ENCODE results near the gene EPS8L3.

The EPS8L3 gene

GRCh38 chr1:109783436-109783835 is 19.7 kb upstream of the EPS8L3 start:
- Mint-ChIP-seq H3K27ac (no peak overlapping the region), H3K4me1 (peaks cover 70% of the 10 kb centered on the region), H3K36me3 (ENCODE audit: low read depth) (no peaks in the 10 kb centered on the region), H3K27me3 (ENCODE audit: low read depth, poor library complexity) (peaks cover 13% of the 10 kb centered on the region), H3K9me3 (peaks cover 8% of the 10 kb centered on the region), H3K4me3 (peak overlapping the region; percentile 16)
- DNase-seq: peak; percentile 59
- no peak for TF ChIP-seq CTCF (IDR thresholded peaks at IDR 0.05)

- H3K27me3 Mint-ChIP-seq (ENCODE audit: low read depth, poor library complexity): peaks cover 13% of the 10 kb centered on the region
- H3K36me3 Mint-ChIP-seq (ENCODE audit: low read depth): no peaks in the 10 kb centered on the region
- no peak for TF ChIP-seq CTCF (IDR thresholded peaks at IDR 0.05)
- peak overlapping the region; percentile 16 for H3K4me3 Mint-ChIP-seq
- no peak overlapping the region for H3K27ac Mint-ChIP-seq
- DNase-seq: no peak
- H3K4me1 Mint-ChIP-seq: peaks cover 68% of the 10 kb centered on the region
- peaks cover 8% of the 10 kb centered on the region for H3K9me3 Mint-ChIP-seq
These were observed 19.2 kb upstream of the EPS8L3 start for GRCh38 chr1:109782927-109783326.

- H3K36me3 Mint-ChIP-seq (ENCODE audit: low read depth): no peaks in the 10 kb centered on the region
- H3K4me3 Mint-ChIP-seq: no peak overlapping the region
- no peak overlapping the region for H3K27ac Mint-ChIP-seq
- H3K27me3 Mint-ChIP-seq (ENCODE audit: low read depth, poor library complexity): peaks cover 14% of the 10 kb centered on the region
- H3K9me3 Mint-ChIP-seq: peaks cover 8% of the 10 kb centered on the region
- peaks cover 68% of the 10 kb centered on the region for H3K4me1 Mint-ChIP-seq
- no peak for TF ChIP-seq CTCF (IDR thresholded peaks at IDR 0.05)
- no peak for DNase-seq
These were observed 18.8 kb upstream of the EPS8L3 start for GRCh38 chr1:109782514-109782913.

GRCh38 chr1:109781806-109782205 is 18.1 kb upstream of the EPS8L3 start:
- Mint-ChIP-seq H3K4me3 (no peak overlapping the region), H3K9me3 (peaks cover 8% of the 10 kb centered on the region), H3K27ac (no peak overlapping the region), H3K36me3 (ENCODE audit: low read depth) (no peaks in the 10 kb centered on the region), H3K4me1 (peaks cover 68% of the 10 kb centered on the region), H3K27me3 (ENCODE audit: low read depth, poor library complexity) (peaks cover 18% of the 10 kb centered on the region)
- no peak for TF ChIP-seq CTCF (IDR thresholded peaks at IDR 0.05)
- DNase-seq: no peak

GRCh38 chr1:109780982-109781381 is 17.3 kb upstream of the EPS8L3 start:
- Mint-ChIP-seq H3K4me1 (peaks cover 60% of the 10 kb centered on the region), H3K36me3 (ENCODE audit: low read depth) (no peaks in the 10 kb centered on the region), H3K27ac (no peak overlapping the region), H3K4me3 (no peak overlapping the region), H3K9me3 (peaks cover 8% of the 10 kb centered on the region), H3K27me3 (ENCODE audit: low read depth, poor library complexity) (peaks cover 25% of the 10 kb centered on the region)
- DNase-seq: no peak
- TF ChIP-seq CTCF (IDR thresholded peaks at IDR 0.05): no peak

- no peak overlapping the region for H3K4me3 Mint-ChIP-seq
- H3K4me1 Mint-ChIP-seq: peaks cover 40% of the 10 kb centered on the region
- no peaks in the 10 kb centered on the region for H3K36me3 Mint-ChIP-seq (ENCODE audit: low read depth)
These were observed 14.4 kb upstream of the EPS8L3 start for GRCh38 chr1:109777980-109778625.

More at GRCh38 chr1:109777980-109778625, 14.4 kb upstream of the EPS8L3 start:
- no peak for TF ChIP-seq CTCF (IDR thresholded peaks at IDR 0.05)
- no peak overlapping the region for H3K27ac Mint-ChIP-seq
- H3K9me3 Mint-ChIP-seq: peaks cover 8% of the 10 kb centered on the region
- no peak for DNase-seq
- peaks cover 22% of the 10 kb centered on the region for H3K27me3 Mint-ChIP-seq (ENCODE audit: low read depth, poor library complexity)
